Measurements from ENCODE around the gene DHX30. TPM values are rescaled to one million over a fixed set of nuclear protein-coding genes. Genes with fewer than 3 reads are reported as not detected.

Gene DHX30
- total RNA-seq, 4 donors from 2014 or later, result 31.0 to 52.3 (median 47.9) TPM

- no peak for TF ChIP-seq EP300 (IDR thresholded peaks at IDR 0.05; ENCODE audit: low read depth)
- Histone ChIP-seq H3K27me3 (no peaks in the 10 kb centered on the region), H3K4me1 (no peaks in the 10 kb centered on the region), H3K27ac (no peak overlapping the region), H3K4me3 (no peak overlapping the region), H3K9me3 (no peaks in the 10 kb centered on the region), H3K36me3 (peaks cover 0 to 59% (median 26%) of the 10 kb centered on the region in 4 donors)
- in situ Hi-C loops (cut with MboI; ENCODE audit: low pct_ligation_motif_present in 1 of 4, low pct_unique_long_range_greater_than_20kb in 1 of 4, low sequenced_read_pairs in 3 of 4) (loop anchor here (5.0 to 25.0 kb wide), 6 partner anchors 149 to 324 kb away; no protein-coding TSS in a partner anchor), intact Hi-C loops (cut with DNase I; ENCODE audit: low total_unique reads) (no loop called here)
- DNase-seq, result no peak
- 80 to 90% methylated on average over 1 to 5 of the region's 5 CpGs for WGBS, 2 donors (ENCODE audit: low coverage in 1 of 2)
Observed at GRCh38 chr3:47838503-47838902, 35.6 kb downstream of the DHX30 start.

GRCh38 chr3:47841786-47842349 lies 38.9 kb downstream of the DHX30 start:
- Histone ChIP-seq H3K4me1 (no peaks in the 10 kb centered on the region), H3K4me3 (no peak overlapping the region), H3K36me3 (peaks cover 0 to 53% (median 25%) of the 10 kb centered on the region in 4 donors), H3K27ac (no peak overlapping the region), H3K27me3 (no peaks in the 10 kb centered on the region), H3K9me3 (no peaks in the 10 kb centered on the region)
- DNase-seq, result no peak
- 76 to 83% methylated on average over 3 to 7 of the region's 7 CpGs for WGBS, 2 donors (ENCODE audit: low coverage in 1 of 2)
- intact Hi-C loops (cut with DNase I; ENCODE audit: low total_unique reads) (no loop called here), in situ Hi-C loops (cut with MboI; ENCODE audit: low pct_ligation_motif_present in 1 of 4, low pct_unique_long_range_greater_than_20kb in 1 of 4, low sequenced_read_pairs in 3 of 4) (loop anchor here in 2 of 4 donors (25.0 kb wide), 2 partner anchors 145 to 320 kb away; no protein-coding TSS in a partner anchor)
- no peak for TF ChIP-seq EP300 (IDR thresholded peaks at IDR 0.05; ENCODE audit: low read depth)
- TF ChIP-seq POLR2A (IDR thresholded peaks at IDR 0.05), result no peak
- no peak for TF ChIP-seq POLR2AphosphoS5 (IDR thresholded peaks at IDR 0.05)
- TF ChIP-seq CTCF (IDR thresholded peaks at IDR 0.05), result no peak

- peaks cover 0 to 52% (median 23%) of the 10 kb centered on the region in 4 donors for H3K36me3 ChIP-seq
- no peak overlapping the region for H3K27ac ChIP-seq
- TF ChIP-seq POLR2A (IDR thresholded peaks at IDR 0.05) (no peak), CTCF (IDR thresholded peaks at IDR 0.05) (no peak), POLR2AphosphoS5 (IDR thresholded peaks at IDR 0.05) (no peak), EP300 (IDR thresholded peaks at IDR 0.05; ENCODE audit: low read depth) (no peak)
- intact Hi-C loops (cut with DNase I; ENCODE audit: low total_unique reads) (no loop called here), in situ Hi-C loops (cut with MboI; ENCODE audit: low pct_ligation_motif_present in 1 of 4, low pct_unique_long_range_greater_than_20kb in 1 of 4, low sequenced_read_pairs in 3 of 4) (loop anchor here in 2 of 4 donors (25.0 kb wide), 2 partner anchors 141 to 316 kb away; no protein-coding TSS in a partner anchor)
- no peaks in the 10 kb centered on the region for H3K9me3 ChIP-seq
- DNase-seq, result no peak
- WGBS, 2 donors (ENCODE audit: low coverage in 1 of 2), result 96% methylated on average over 35 of the region's 37 CpGs; no CpG with 5 or more reads in 1 of the 2 donors
- no peaks in the 10 kb centered on the region for H3K27me3 ChIP-seq
- no peaks in the 10 kb centered on the region for H3K4me1 ChIP-seq
- no peak overlapping the region for H3K4me3 ChIP-seq
Observed at GRCh38 chr3:47846186-47846879, 43.4 kb downstream of the DHX30 start.

- Histone ChIP-seq H3K27me3 (no peaks in the 10 kb centered on the region), H3K9me3 (no peaks in the 10 kb centered on the region), H3K4me3 (no peak overlapping the region), H3K4me1 (no peaks in the 10 kb centered on the region), H3K36me3 (peaks cover 0 to 50% (median 20%) of the 10 kb centered on the region in 4 donors), H3K27ac (no peak overlapping the region)
- intact Hi-C loops (cut with DNase I; ENCODE audit: low total_unique reads), result no loop called here
- no peak for DNase-seq
- in situ Hi-C loops (cut with MboI; ENCODE audit: low pct_ligation_motif_present in 1 of 4, low pct_unique_long_range_greater_than_20kb in 1 of 4, low sequenced_read_pairs in 3 of 4), result loop anchor here in 2 of 4 donors (25.0 kb wide), 2 partner anchors 140 to 315 kb away; no protein-coding TSS in a partner anchor
- TF ChIP-seq CTCF (IDR thresholded peaks at IDR 0.05), result no peak
- no peak for TF ChIP-seq POLR2A (IDR thresholded peaks at IDR 0.05)
- TF ChIP-seq EP300 (IDR thresholded peaks at IDR 0.05; ENCODE audit: low read depth), result no peak
- no peak for TF ChIP-seq POLR2AphosphoS5 (IDR thresholded peaks at IDR 0.05)
- 89% methylated on average over 10 of the region's 10 CpGs; no CpG with 5 or more reads in 1 of the 2 donors for WGBS, 2 donors (ENCODE audit: low coverage in 1 of 2)
Observed at GRCh38 chr3:47846880-47847248, 43.9 kb downstream of the DHX30 start.

All from transverse colon (tissue), 4 donors.